ENCODE results near the gene MRPL19.

MRPL19 gene

DNA sequence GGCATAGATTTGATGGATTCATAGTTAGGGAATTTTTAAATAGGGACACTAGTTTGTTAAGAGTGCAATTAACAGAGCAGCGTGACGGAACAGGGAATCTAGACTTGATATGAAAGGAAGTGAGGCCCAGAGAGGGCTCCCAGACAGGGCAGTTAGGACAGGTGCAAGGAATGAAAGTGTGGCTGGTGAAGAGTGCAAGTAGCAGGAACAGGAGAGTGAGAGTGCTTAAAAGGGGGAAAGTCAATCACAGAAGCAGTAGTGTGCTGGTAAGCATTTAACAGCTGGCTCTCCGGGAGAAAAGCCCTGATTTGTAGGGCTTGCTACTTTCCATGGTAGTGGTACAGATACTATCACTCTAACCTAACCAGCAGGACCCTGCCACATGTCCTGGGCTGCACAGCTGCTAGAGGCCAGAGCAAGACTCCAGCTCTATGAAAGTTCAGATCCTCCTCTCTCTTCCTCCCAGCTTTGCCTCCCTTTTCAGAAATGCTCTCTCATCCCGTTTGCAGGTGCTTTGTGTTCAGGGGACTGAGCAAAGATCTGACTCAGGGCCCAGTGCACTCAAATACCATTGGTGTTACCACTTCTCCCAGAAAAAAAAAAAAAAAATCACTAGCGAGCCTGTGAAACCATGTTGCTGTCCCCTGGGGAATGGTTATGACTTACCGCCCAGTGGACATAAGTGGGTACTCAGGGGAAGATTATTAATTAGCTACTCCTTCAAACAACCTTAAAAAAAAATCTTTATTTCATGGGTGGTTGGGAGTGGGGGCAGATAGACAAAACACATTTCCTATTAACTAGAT lies 82.2 kb downstream of the MRPL19 start:
- Histone ChIP-seq H3K9ac (ENCODE audit: low read length) (no peak overlapping the region), H2AFZ (ENCODE audit: low read depth, low read length) (no peak overlapping the region)

DNA sequence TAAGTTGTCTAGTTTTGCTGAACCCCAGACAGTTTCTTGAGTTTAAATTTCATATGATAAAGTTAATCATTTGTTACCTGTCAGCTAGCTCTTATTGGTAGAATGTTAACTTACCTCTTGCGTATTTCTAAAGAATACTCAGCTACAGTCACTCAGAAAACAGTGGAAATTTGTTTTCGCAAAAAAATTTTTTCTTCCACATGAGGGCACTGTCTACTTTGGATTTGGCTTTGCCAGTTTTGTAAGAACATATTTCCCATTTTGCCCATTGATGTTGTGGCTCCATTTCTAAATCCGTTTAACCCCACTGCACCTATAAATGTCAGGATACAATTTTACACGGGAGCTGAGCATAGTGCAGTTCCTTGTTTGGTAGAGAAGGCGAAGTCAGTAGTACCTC lies 83.3 kb downstream of the MRPL19 start:
- Histone ChIP-seq H3K9ac (ENCODE audit: low read length) (no peak overlapping the region), H4K20me1 (ENCODE audit: insufficient read depth, low read length) (no peaks in the 10 kb centered on the region), H3K4me2 (ENCODE audit: low read length) (no peak overlapping the region), H2AFZ (ENCODE audit: low read depth, low read length) (no peak overlapping the region), H3K36me3 (replicated peaks; ENCODE audit: low read depth, low read length) (no peaks in the 10 kb centered on the region), H3K27me3 (ENCODE audit: low read depth, low read length) (no peaks in the 10 kb centered on the region), H3K4me1 (ENCODE audit: low read length) (no peaks in the 10 kb centered on the region), H3K27ac (ENCODE audit: low read length) (no peak overlapping the region), H3K4me3 (ENCODE audit: low read length) (no peak overlapping the region), H3K9me3 (ENCODE audit: insufficient read depth, low read length) (no peaks in the 10 kb centered on the region), H3K79me2 (ENCODE audit: low read length) (no peaks in the 10 kb centered on the region)
- TF ChIP-seq, protein P1, sequence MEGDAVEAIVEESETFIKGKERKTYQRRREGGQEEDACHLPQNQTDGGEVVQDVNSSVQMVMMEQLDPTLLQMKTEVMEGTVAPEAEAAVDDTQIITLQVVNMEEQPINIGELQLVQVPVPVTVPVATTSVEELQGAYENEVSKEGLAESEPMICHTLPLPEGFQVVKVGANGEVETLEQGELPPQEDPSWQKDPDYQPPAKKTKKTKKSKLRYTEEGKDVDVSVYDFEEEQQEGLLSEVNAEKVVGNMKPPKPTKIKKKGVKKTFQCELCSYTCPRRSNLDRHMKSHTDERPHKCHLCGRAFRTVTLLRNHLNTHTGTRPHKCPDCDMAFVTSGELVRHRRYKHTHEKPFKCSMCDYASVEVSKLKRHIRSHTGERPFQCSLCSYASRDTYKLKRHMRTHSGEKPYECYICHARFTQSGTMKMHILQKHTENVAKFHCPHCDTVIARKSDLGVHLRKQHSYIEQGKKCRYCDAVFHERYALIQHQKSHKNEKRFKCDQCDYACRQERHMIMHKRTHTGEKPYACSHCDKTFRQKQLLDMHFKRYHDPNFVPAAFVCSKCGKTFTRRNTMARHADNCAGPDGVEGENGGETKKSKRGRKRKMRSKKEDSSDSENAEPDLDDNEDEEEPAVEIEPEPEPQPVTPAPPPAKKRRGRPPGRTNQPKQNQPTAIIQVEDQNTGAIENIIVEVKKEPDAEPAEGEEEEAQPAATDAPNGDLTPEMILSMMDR (IDR thresholded peaks at IDR 0.05; ENCODE audit: low read depth, low read length), result peak; percentile 70
- TF ChIP-seq EZH2phosphoT487 (IDR thresholded peaks at IDR 0.05; ENCODE audit: low read depth), result no peak

More for the DNA sequence above, 82.2 kb downstream of the MRPL19 start:
- H3K36me3 ChIP-seq (replicated peaks; ENCODE audit: low read depth, low read length), result no peaks in the 10 kb centered on the region
- no peaks in the 10 kb centered on the region for H3K9me3 ChIP-seq (ENCODE audit: insufficient read depth, low read length)
- H4K20me1 ChIP-seq (ENCODE audit: insufficient read depth, low read length), result no peaks in the 10 kb centered on the region
- no peak overlapping the region for H3K4me3 ChIP-seq (ENCODE audit: low read length)
- H3K4me1 ChIP-seq (ENCODE audit: low read length), result no peaks in the 10 kb centered on the region
- no peak overlapping the region for H3K4me2 ChIP-seq (ENCODE audit: low read length)
- no peaks in the 10 kb centered on the region for H3K27me3 ChIP-seq (ENCODE audit: low read depth, low read length)
- TF ChIP-seq, protein P1 (IDR thresholded peaks at IDR 0.05; ENCODE audit: low read depth, low read length), result no peak
- TF ChIP-seq EZH2phosphoT487 (IDR thresholded peaks at IDR 0.05; ENCODE audit: low read depth), result no peak
- H3K27ac ChIP-seq (ENCODE audit: low read length), result no peak overlapping the region
- no peaks in the 10 kb centered on the region for H3K79me2 ChIP-seq (ENCODE audit: low read length)

DNA sequence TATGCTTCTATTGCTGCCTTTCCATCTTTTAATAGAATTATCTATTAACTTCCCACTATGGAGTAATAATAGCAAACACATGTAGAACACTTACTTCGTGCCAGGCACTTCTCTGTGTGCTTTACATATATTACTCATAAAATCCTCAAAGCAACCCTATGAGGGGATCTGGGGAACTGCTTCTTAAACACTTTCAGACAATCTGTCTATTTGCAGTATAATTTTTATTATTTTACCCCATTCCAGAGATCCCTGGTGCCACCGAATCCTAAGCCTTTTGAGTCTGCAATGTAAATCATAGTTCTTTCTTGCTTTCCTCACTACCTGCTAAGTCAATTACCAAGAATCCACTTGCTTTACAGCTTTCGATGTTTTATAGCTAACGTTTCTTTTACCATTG lies 89.7 kb downstream of the MRPL19 start:
- no peak overlapping the region for H3K4me2 ChIP-seq (ENCODE audit: low read length)
- no peak overlapping the region for H3K4me3 ChIP-seq (ENCODE audit: low read length)
- no peak for TF ChIP-seq EZH2phosphoT487 (IDR thresholded peaks at IDR 0.05; ENCODE audit: low read depth)
- TF ChIP-seq, protein P1 (IDR thresholded peaks at IDR 0.05; ENCODE audit: low read depth, low read length), result no peak
- no peaks in the 10 kb centered on the region for H3K9me3 ChIP-seq (ENCODE audit: insufficient read depth, low read length)
- H3K79me2 ChIP-seq (ENCODE audit: low read length), result no peaks in the 10 kb centered on the region
- H3K9ac ChIP-seq (ENCODE audit: low read length), result no peak overlapping the region
- no peak overlapping the region for H2AFZ ChIP-seq (ENCODE audit: low read depth, low read length)
- no peak overlapping the region for H3K27ac ChIP-seq (ENCODE audit: low read length)
- H3K4me1 ChIP-seq (ENCODE audit: low read length), result peaks cover 6% of the 10 kb centered on the region
- H3K36me3 ChIP-seq (replicated peaks; ENCODE audit: low read depth, low read length), result no peaks in the 10 kb centered on the region
- H4K20me1 ChIP-seq (ENCODE audit: insufficient read depth, low read length), result no peaks in the 10 kb centered on the region
- no peaks in the 10 kb centered on the region for H3K27me3 ChIP-seq (ENCODE audit: low read depth, low read length)

DNA sequence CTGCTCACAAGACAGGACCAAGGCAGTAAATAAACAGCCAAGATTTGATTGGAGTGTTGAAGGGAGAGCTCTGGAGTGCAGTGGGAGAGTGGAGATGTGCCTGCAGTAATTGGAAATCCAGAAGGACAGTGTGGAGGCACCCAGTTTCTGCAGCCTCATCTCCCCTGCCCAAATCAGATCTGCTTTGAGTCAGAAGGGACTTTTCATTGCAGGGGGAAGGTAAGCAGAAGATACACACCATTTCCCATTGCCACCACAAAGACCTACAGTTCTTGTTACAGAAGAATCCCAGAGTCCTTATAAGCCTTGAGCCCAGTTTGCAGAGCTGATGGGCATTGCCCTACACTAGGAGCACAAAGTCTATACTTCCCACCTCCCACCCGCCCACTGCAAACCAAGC lies 91.4 kb downstream of the MRPL19 start:
- H3K4me1 ChIP-seq (ENCODE audit: low read length), result peaks cover 6% of the 10 kb centered on the region
- TF ChIP-seq EZH2phosphoT487 (IDR thresholded peaks at IDR 0.05; ENCODE audit: low read depth), result no peak
- TF ChIP-seq, protein P1 (IDR thresholded peaks at IDR 0.05; ENCODE audit: low read depth, low read length), result no peak

More for the DNA sequence above, 91.4 kb downstream of the MRPL19 start:
- H3K9me3 ChIP-seq (ENCODE audit: insufficient read depth, low read length), result no peaks in the 10 kb centered on the region
- no peak overlapping the region for H3K27ac ChIP-seq (ENCODE audit: low read length)
- H3K36me3 ChIP-seq (replicated peaks; ENCODE audit: low read depth, low read length), result no peaks in the 10 kb centered on the region
- H4K20me1 ChIP-seq (ENCODE audit: insufficient read depth, low read length), result no peaks in the 10 kb centered on the region
- no peak overlapping the region for H3K4me2 ChIP-seq (ENCODE audit: low read length)
- H3K9ac ChIP-seq (ENCODE audit: low read length), result no peak overlapping the region
- no peaks in the 10 kb centered on the region for H3K27me3 ChIP-seq (ENCODE audit: low read depth, low read length)
- H3K79me2 ChIP-seq (ENCODE audit: low read length), result no peaks in the 10 kb centered on the region
- no peak overlapping the region for H2AFZ ChIP-seq (ENCODE audit: low read depth, low read length)
- H3K4me3 ChIP-seq (ENCODE audit: low read length), result no peak overlapping the region

Data from OCI-LY3 (cell line).